HCT116 (cell line): ENCODE measurements around the gene ESPNL. TPM values are rescaled to one million over a fixed set of nuclear protein-coding genes. Genes with fewer than 3 reads are reported as not detected.

ENCODE experiments used
- ATAC-seq: fragments of 200-7000 bp; cut with Tn5 transposase; 2 replicates; pipeline ENCODE4 v1.9.1; 2020; ENCODE audit warnings: mild to moderate bottlenecking, moderate library complexity
- BruUV-seq: library from RNA; stranded (reverse); fragments of 400-500 nt; replicated peaks from 2 replicates; lab custom pipeline; 2021; lab: Mats Ljungman, UMichigan
- CTCF ChIA-PET: fragments of 300-600 bp; sonication (Branson Sonifier 250); formaldehyde crosslinking; loops from one replicate; lab custom pipeline; 2021; ENCODE audit warnings: antibody characterized with exemption; lab: Charles Lee
- POLR2A ChIA-PET: fragments of 300-600, 350-600 bp; sonication (Branson Sonifier 250); formaldehyde crosslinking; loops from one replicate; lab custom pipeline; 2021; ENCODE audit warnings: antibody characterized with exemption; lab: Charles Lee
- RAD21 ChIA-PET, 2 experiments: fragments of 300-600 bp; sonication (Branson Sonifier 250); formaldehyde crosslinking; loops; one replicate each; lab custom pipeline; 2023; ENCODE audit warnings: low total read pairs in 2 of 2; ENCODE audit not compliant: uncharacterized antibody in 2 of 2, unreplicated experiment in 2 of 2, low non-redundant PET in 1 of 2; lab: Charles Lee
- DNase-seq: peaks from one replicate; pipeline ENCODE4 v3.0.0-alpha.2; 2010; ENCODE audit warnings: low read depth, low spot score
- H2AFZ ChIP-seq: fragments of 200-600 bp; shearing (Covaris generic), sonication (generic); 2 replicates; pipeline ENCODE4 v1.6.1; 2017; ENCODE audit warnings: low read depth, mixed run types, mixed read lengths, antibody characterized with exemption, low read length; ENCODE audit not compliant: poor library complexity, severe bottlenecking
- H3K27ac ChIP-seq: 2 replicates; pipeline ENCODE4 v1.5.1; 2012; ENCODE audit warnings: low read depth, low read length
- H3K27me3 ChIP-seq: fragments of 200-600 bp; sonication (generic); 2 replicates; pipeline ENCODE4 v1.6.1; 2016; ENCODE audit warnings: mixed run types, low read length, mixed read lengths; ENCODE audit not compliant: insufficient read depth
- H3K36me3 ChIP-seq, 2 experiments: fragments of 200-500 bp in 1 of 2; fragments of 200-600 bp in 1 of 2; sonication (Bioruptor generic) in 1 of 2; sonication (generic) in 1 of 2; 2 replicates each; pipeline versions ENCODE4 v1.5.1 to v1.6.1; 2014 to 2016; ENCODE audit warnings: low read length in 2 of 2, inconsistent platforms in 1 of 2, mixed read lengths in 1 of 2, mixed run types in 1 of 2; ENCODE audit not compliant: insufficient read depth in 2 of 2, control insufficient read depth in 1 of 2
- H3K4me1 ChIP-seq, 2 experiments: fragments of 200-600 bp in 1 of 2; sonication (generic) in 1 of 2; 2 replicates each; pipeline versions ENCODE4 v1.5.1 to v1.6.1; 2012 to 2017; ENCODE audit warnings: low read length in 2 of 2, inconsistent platforms in 1 of 2, mild to moderate bottlenecking in 1 of 2, mixed read lengths in 1 of 2, mixed run types in 1 of 2, moderate library complexity in 1 of 2; ENCODE audit not compliant: insufficient read depth in 2 of 2, control insufficient read depth in 1 of 2
- H3K4me2 ChIP-seq: fragments of 200-600 bp; sonication (generic); 2 replicates; pipeline ENCODE4 v1.6.1; 2017; ENCODE audit warnings: mixed run types, low read length, mixed read lengths
- H3K4me3 ChIP-seq, 2 experiments: fragments of 200-600 bp in 1 of 2; sonication (generic) in 1 of 2; replicated peaks in 1 of 2; 2 replicates each; pipeline ENCODE4 v1.5.1; 2011 to 2016; ENCODE audit warnings: low read length in 2 of 2, control low read depth in 1 of 2, low read depth in 1 of 2, mild to moderate bottlenecking in 1 of 2, mixed read lengths in 1 of 2, mixed run types in 1 of 2
- H3K79me2 ChIP-seq: fragments of 200-600 bp; sonication (generic); 2 replicates; pipeline ENCODE4 v1.6.1; 2017; ENCODE audit warnings: mild to moderate bottlenecking, mixed run types, low read length, moderate library complexity, mixed read lengths; ENCODE audit not compliant: insufficient read depth
- H3K9ac ChIP-seq: fragments of 200-600 bp; sonication (generic); 2 replicates; pipeline ENCODE4 v1.6.1; 2016; ENCODE audit warnings: low read length, mixed read lengths
- H3K9me2 ChIP-seq: fragments of 200-600 bp; sonication (generic), shearing (Covaris generic); 2 replicates; pipeline ENCODE4 v1.6.1; 2017; ENCODE audit warnings: mixed run types, mild to moderate bottlenecking, moderate library complexity; ENCODE audit not compliant: insufficient read depth
- H3K9me3 ChIP-seq, 2 experiments: fragments of 200-500 bp in 1 of 2; fragments of 200-600 bp in 1 of 2; sonication (Bioruptor generic) in 1 of 2; sonication (generic) in 1 of 2; 2 replicates each; pipeline ENCODE4 v1.6.1; 2014 to 2017; ENCODE audit warnings: low read length in 2 of 2, mixed read lengths in 2 of 2, inconsistent platforms in 1 of 2, low read depth in 1 of 2, mild to moderate bottlenecking in 1 of 2, mixed run types in 1 of 2, moderate library complexity in 1 of 2; ENCODE audit not compliant: control insufficient read depth in 1 of 2, insufficient read depth in 1 of 2
- H4K20me1 ChIP-seq: fragments of 200-600 bp; sonication (generic), shearing (Covaris generic); 2 replicates; pipeline ENCODE4 v1.6.1; 2017; ENCODE audit warnings: mixed run types, mild to moderate bottlenecking, moderate library complexity; ENCODE audit not compliant: insufficient read depth
- ATF3 ChIP-seq: IDR thresholded peaks from 2 replicates; pipeline ENCODE4 v1.6.1; 2012
- CBX3 ChIP-seq: IDR thresholded peaks from 2 replicates; pipeline ENCODE4 v1.6.1; 2012; ENCODE audit warnings: low read depth
- CEBPB ChIP-seq: IDR thresholded peaks from 2 replicates; pipeline ENCODE4 v1.6.1; 2012; ENCODE audit warnings: low read depth
- CTCF ChIP-seq, 3 experiments: fragments of 200-600 bp in 1 of 3; sonication (generic) in 1 of 3; IDR thresholded peaks in 2 of 3; conservative IDR thresholded peaks in 1 of 3; 2 replicates each; pipeline ENCODE4 v1.5.1; 2012 to 2017; ENCODE audit warnings: low read depth in 2 of 3, low read length in 2 of 3, antibody characterized with exemption in 1 of 3, borderline replicate concordance in 1 of 3, control low read depth in 1 of 3, mild to moderate bottlenecking in 1 of 3, mixed read lengths in 1 of 3, mixed run types in 1 of 3, moderate library complexity in 1 of 3; ENCODE audit not compliant: insufficient read depth in 1 of 3
- ELF1 ChIP-seq: IDR thresholded peaks from 2 replicates; pipeline ENCODE4 v1.6.1; 2012; ENCODE audit warnings: low read depth, borderline replicate concordance
- MAX ChIP-seq: IDR thresholded peaks from 2 replicates; pipeline ENCODE4 v1.6.1; 2012
- POLR2A ChIP-seq: IDR thresholded peaks from 2 replicates; pipeline ENCODE4 v1.7.0; 2011; ENCODE audit warnings: borderline replicate concordance; ENCODE audit not compliant: insufficient read depth, insufficient read length; ENCODE audit errors: extremely low read depth
- POLR2AphosphoS5 ChIP-seq: IDR thresholded peaks from 2 replicates; pipeline ENCODE4 v1.6.1; 2011; ENCODE audit warnings: mild to moderate bottlenecking, low read depth, low read length, moderate library complexity
- REST ChIP-seq: IDR thresholded peaks from 2 replicates; pipeline ENCODE4 v1.6.1; 2012; ENCODE audit warnings: low read depth
- SIN3A ChIP-seq: IDR thresholded peaks from 2 replicates; pipeline ENCODE4 v1.6.1; 2012; ENCODE audit warnings: low read depth
- ZBTB33 ChIP-seq: IDR thresholded peaks from 2 replicates; pipeline ENCODE4 v1.6.1; 2011; ENCODE audit warnings: mild to moderate bottlenecking, low read length, moderate library complexity; ENCODE audit not compliant: insufficient replicate concordance; ENCODE audit errors: extremely low read depth
- ZNF274 ChIP-seq: fragments of 200-500 bp; sonication (Bioruptor generic); IDR thresholded peaks from 2 replicates; pipeline ENCODE4 v1.6.1; 2014; ENCODE audit warnings: mild to moderate bottlenecking, low read depth, low read length, inconsistent platforms
- intact Hi-C: fragments of 100-400 bp; cut with micrococcal nuclease; formaldehyde crosslinking; loops from 2 replicates; pipeline ENCODE4 v1.10.0; 2022
- total RNA-seq: library from RNA; stranded (reverse); gene quantifications from one replicate; pipeline ENCODE4 v1.2.1, GENCODE V29; 2021; ENCODE audit not compliant: unreplicated experiment

The ESPNL gene
- total RNA-seq, 1 experiment from 2014 or later, result 0.22 TPM

- DNase-seq (no peak), ATAC-seq (no peak)
- Histone ChIP-seq H3K36me3 (peaks cover 19 to 30% of the 10 kb centered on the region in 2 experiments; a peak in 3 of 4 replicates), H3K9me3 (no peaks in the 10 kb centered on the region), H3K4me2 (no peak overlapping the region), H3K79me2 (peaks cover 15% of the 10 kb centered on the region; the same call in 1 of the 2 replicates), H3K27me3 (no peaks in the 10 kb centered on the region), H2AFZ (no peak overlapping the region), H3K27ac (no peak overlapping the region), H4K20me1 (no peaks in the 10 kb centered on the region), H3K9me2 (no peaks in the 10 kb centered on the region), H3K4me3 (no peak overlapping the region), H3K4me1 (no peaks in the 10 kb centered on the region), H3K9ac (no peak overlapping the region)
- TF ChIP-seq ELF1 (no peak), CBX3 (no peak), ZBTB33 (no peak), POLR2AphosphoS5 (no peak), CEBPB (no peak), SIN3A (no peak), REST (no peak), MAX (no peak), ZNF274 (no peak), CTCF (IDR thresholded peaks at IDR 0.05 in 2 of 3, conservative IDR thresholded peaks at IDR 0.05 in 1 of 3; ENCODE audit: borderline replicate concordance in 1 of 3, insufficient read depth in 1 of 3, low read depth in 2 of 3, low read length in 2 of 3) (no peak), ATF3 (no peak), POLR2A (no peak)
- BruUV-seq, result no TSS peak
- intact Hi-C loops, result no loop called here
- CTCF ChIA-PET, result no interaction called here
- RAD21 ChIA-PET, result no interaction called here
- POLR2A ChIA-PET, result no interaction called here
These were observed 18.6 kb upstream of the ESPNL start for GRCh38 chr2:238081561-238081960.
